Stimulated activated CD8-positive, alpha-beta memory T cell treated with anti-CD3 and anti-CD28 coated beads, Interleukin-7, amount 100 ng/mL, for 1 hour (primary cell): ENCODE data around the gene PDLIM5.

ENCODE experiments used
- DNase-seq, 2 donors: peaks; one replicate each; pipeline ENCODE4 v3.0.0-alpha.2; 2020; ENCODE audit warnings: low read depth in 2 of 2

PDLIM5 gene

GRCh38 chr4:94428884-94429283 lies 22.9 kb upstream of the PDLIM5 start:
- DNase-seq = no peak

- DNase-seq = no peak
These were observed 21.3 kb upstream of the PDLIM5 start for GRCh38 chr4:94430406-94430805.

GRCh38 chr4:94431388-94431787 lies 20.4 kb upstream of the PDLIM5 start:
- DNase-seq = no peak

GRCh38 chr4:94434505-94434904 lies 17.2 kb upstream of the PDLIM5 start:
- no peak for DNase-seq

- DNase-seq = no peak
These were observed 15.9 kb upstream of the PDLIM5 start for GRCh38 chr4:94435874-94436273.

- no peak for DNase-seq
These were observed 15.2 kb upstream of the PDLIM5 start for GRCh38 chr4:94436512-94436911.

GRCh38 chr4:94439606-94440005 lies 12.1 kb upstream of the PDLIM5 start:
- no peak for DNase-seq

GRCh38 chr4:94441838-94442237 lies 9.9 kb upstream of the PDLIM5 start:
- no peak for DNase-seq

- no peak for DNase-seq
These were observed 9.5 kb upstream of the PDLIM5 start for GRCh38 chr4:94442251-94442650.

- DNase-seq = no peak
These were observed 5.4 kb upstream of the PDLIM5 start for GRCh38 chr4:94446386-94446785.

- no peak for DNase-seq
These were observed 3.9 kb upstream of the PDLIM5 start for GRCh38 chr4:94447754-94448411.

- DNase-seq = no peak
These were observed 2.8 kb upstream of the PDLIM5 start for GRCh38 chr4:94448815-94449375.

GRCh38 chr4:94451051-94451694 lies 569 bp upstream of the PDLIM5 start:
- no peak for DNase-seq

- DNase-seq = no peak
These were observed 982 bp downstream of the PDLIM5 start for GRCh38 chr4:94452476-94453371.

- DNase-seq = no peak
These were observed 1.7 kb downstream of the PDLIM5 start for GRCh38 chr4:94453391-94453963.

- no peak for DNase-seq
These were observed 2.7 kb downstream of the PDLIM5 start for GRCh38 chr4:94454405-94454804.

- no peak for DNase-seq
These were observed 3.3 kb downstream of the PDLIM5 start for GRCh38 chr4:94455081-94455480.

GRCh38 chr4:94457692-94458106 lies 6.0 kb downstream of the PDLIM5 start:
- no peak for DNase-seq

- DNase-seq = no peak
These were observed 6.9 kb downstream of the PDLIM5 start for GRCh38 chr4:94458682-94459081.

- DNase-seq = no peak
These were observed 7.9 kb downstream of the PDLIM5 start for GRCh38 chr4:94459462-94460161.

- DNase-seq = no peak
These were observed 9.8 kb downstream of the PDLIM5 start for GRCh38 chr4:94461506-94461905.
